WTC11 (cell line): Measurements from ENCODE around the gene PHACTR3. TPM values are rescaled to one million over a fixed set of nuclear protein-coding genes. Genes with fewer than 3 reads are reported as not detected.

ENCODE experiments used
- ATAC-seq: fragments of 200-7000 bp; cut with Tn5 transposase; 2 replicates; pipeline ENCODE4 v1.10.0; 2021; ENCODE audit warnings: mild to moderate bottlenecking, moderate library complexity
- CTCF ChIA-PET: fragments of 300-600 bp; sonication (Branson Sonifier 250); formaldehyde crosslinking; loops from one replicate; lab custom pipeline; 2021; ENCODE audit warnings: antibody characterized with exemption; lab: Charles Lee
- POLR2A ChIA-PET: fragments of 350-600 bp; sonication (Branson Sonifier 250); formaldehyde crosslinking; loops from one replicate; lab custom pipeline; 2021; ENCODE audit warnings: antibody characterized with exemption; lab: Charles Lee
- DNase-seq: peaks from one replicate; pipeline ENCODE4 v3.0.0; 2021; ENCODE audit warnings: low spot score
- H3K27ac Mint-ChIP-seq: 2 replicates; pipeline ENCODE4 v1.8.0; 2021; ENCODE audit warnings: mixed read lengths
- H3K27me3 Mint-ChIP-seq: 2 replicates; pipeline ENCODE4 v1.8.0; 2021; ENCODE audit warnings: low read depth, mild to moderate bottlenecking, moderate library complexity, mixed read lengths
- H3K36me3 Mint-ChIP-seq: 2 replicates; pipeline ENCODE4 v1.8.0; 2021; ENCODE audit warnings: mixed read lengths
- H3K4me1 Mint-ChIP-seq: 2 replicates; pipeline ENCODE4 v1.8.0; 2022; ENCODE audit warnings: mixed read lengths
- H3K4me3 Mint-ChIP-seq: 2 replicates; pipeline ENCODE4 v1.8.0; 2021; ENCODE audit warnings: mild to moderate bottlenecking, moderate library complexity, mixed read lengths
- H3K9me3 Mint-ChIP-seq: 2 replicates; pipeline ENCODE4 v1.8.0; 2021; ENCODE audit warnings: mixed read lengths
- ARID4B ChIP-seq: sonication (generic); formaldehyde crosslinking; IDR thresholded peaks from 2 replicates; pipeline ENCODE4 v1.8.0; 2023; ENCODE audit warnings: missing genetic modification reagents, mild to moderate bottlenecking, borderline replicate concordance
- ATF1 ChIP-seq: sonication (generic); formaldehyde crosslinking; IDR thresholded peaks from 2 replicates; pipeline ENCODE4 v1.8.1; 2023; ENCODE audit warnings: mild to moderate bottlenecking, moderate library complexity, missing genetic modification reagents
- ATF3 ChIP-seq: sonication (generic); formaldehyde crosslinking; conservative IDR thresholded peaks from 2 replicates; pipeline ENCODE4 v1.8.1; 2022; ENCODE audit warnings: mild to moderate bottlenecking, missing genetic modification reagents
- E2F4 ChIP-seq: sonication (generic); formaldehyde crosslinking; IDR thresholded peaks from 2 replicates; pipeline ENCODE4 v1.8.1; 2022; ENCODE audit warnings: low read depth, mild to moderate bottlenecking, moderate library complexity, missing genetic modification reagents, borderline replicate concordance
- ERG ChIP-seq: fragments of 250-450 bp; sonication (Bioruptor Pico); IDR thresholded peaks from 2 replicates; pipeline ENCODE4 v1.8.0; 2021; ENCODE audit warnings: mild to moderate bottlenecking
- FOXP1 ChIP-seq: sonication (generic); formaldehyde crosslinking; IDR thresholded peaks from 2 replicates; pipeline ENCODE4 v1.8.0; 2022; ENCODE audit warnings: missing genetic modification reagents, mild to moderate bottlenecking, moderate library complexity, borderline replicate concordance
- GRHL2 ChIP-seq: fragments of 250-450 bp; sonication (Bioruptor Pico); IDR thresholded peaks from 2 replicates; pipeline ENCODE4 v1.8.0; 2022; ENCODE audit warnings: mild to moderate bottlenecking, moderate library complexity; ENCODE audit not compliant: insufficient replicate concordance, severe bottlenecking
- IRF1 ChIP-seq: sonication (generic); formaldehyde crosslinking; IDR thresholded peaks from 2 replicates; pipeline ENCODE4 v1.8.0; 2023; ENCODE audit warnings: missing genetic modification reagents
- NFE2L1 ChIP-seq: sonication (generic); formaldehyde crosslinking; IDR thresholded peaks from 2 replicates; pipeline ENCODE4 v1.8.1; 2023; ENCODE audit warnings: missing genetic modification reagents
- NFYB ChIP-seq: sonication (generic); formaldehyde crosslinking; conservative IDR thresholded peaks from 2 replicates; pipeline ENCODE4 v1.8.0; 2022; ENCODE audit warnings: low read depth, missing genetic modification reagents
- NR3C1 ChIP-seq: sonication (generic); formaldehyde crosslinking; conservative IDR thresholded peaks from 2 replicates; pipeline ENCODE4 v1.8.1; 2023; ENCODE audit warnings: low read depth, mild to moderate bottlenecking, missing genetic modification reagents
- ZNF219 ChIP-seq: sonication (generic); formaldehyde crosslinking; IDR thresholded peaks from 2 replicates; pipeline ENCODE4 v1.8.0; 2023; ENCODE audit warnings: missing genetic modification reagents, mild to moderate bottlenecking, borderline replicate concordance
- ZNF232 ChIP-seq: sonication (generic); formaldehyde crosslinking; IDR thresholded peaks from 2 replicates; pipeline ENCODE4 v1.8.0; 2022; ENCODE audit warnings: mild to moderate bottlenecking, missing genetic modification reagents
- ZNF263 ChIP-seq: sonication (generic); formaldehyde crosslinking; IDR thresholded peaks from 2 replicates; pipeline ENCODE4 v1.8.1; 2022; ENCODE audit warnings: low read depth, mild to moderate bottlenecking, moderate library complexity, missing genetic modification reagents
- total RNA-seq: library from RNA; stranded (reverse); gene quantifications from 3 replicates; pipeline ENCODE4 v1.2.3, GENCODE V29; 2021

Gene PHACTR3
- total RNA-seq, 1 experiment from 2014 or later, result 0.28 TPM

- Mint-ChIP-seq H3K27ac (no peak overlapping the region), H3K27me3 (peaks cover 31% of the 10 kb centered on the region), H3K36me3 (no peaks in the 10 kb centered on the region), H3K9me3 (no peaks in the 10 kb centered on the region)
- CTCF ChIA-PET, result no interaction called here
- no peak for ATAC-seq
- TF ChIP-seq GRHL2 (CRISPR knock-in tag) (no peak), ERG (CRISPR knock-in tag) (no peak), ZNF232 (no peak), E2F4 (CRISPR knock-in tag) (no peak), ARID4B (CRISPR knock-in tag) (no peak), NFYB (no peak), FOXP1 (CRISPR knock-in tag) (no peak)
- TF ChIP-seq, all 79 proteins: peak for 0
- Mint-ChIP-seq H3K4me3 (no peak overlapping the region), H3K4me1 (peaks cover 8% of the 10 kb centered on the region)
- DNase-seq, result no peak
- POLR2A ChIA-PET, result no interaction called here
Observed at GRCh38 chr20:59827138-59828056, 223.1 kb downstream of the PHACTR3 start.

- Mint-ChIP-seq H3K36me3 (no peaks in the 10 kb centered on the region), H3K27me3 (peaks cover 28% of the 10 kb centered on the region), H3K27ac (no peak overlapping the region), H3K4me3 (no peak overlapping the region), H3K9me3 (no peaks in the 10 kb centered on the region), H3K4me1 (peaks cover 4% of the 10 kb centered on the region)
- DNase-seq (no peak), ATAC-seq (no peak)
- TF ChIP-seq ZNF263 (no peak), ATF1 (CRISPR knock-in tag) (no peak), ZNF219 (CRISPR knock-in tag) (no peak), NR3C1 (no peak), IRF1 (CRISPR knock-in tag) (no peak), NFE2L1 (CRISPR knock-in tag) (no peak), GRHL2 (CRISPR knock-in tag) (no peak), ZNF232 (no peak), ATF3 (CRISPR knock-in tag) (no peak)
- POLR2A ChIA-PET, result no interaction called here
- CTCF ChIA-PET, result interaction anchor here (1.1 kb wide), 1 partner anchor 8 kb away, joined by 4 read pairs; no protein-coding TSS in a partner anchor
Observed at GRCh38 chr20:59828125-59829053, 224.0 kb downstream of the PHACTR3 start.
